Neural cell (in vitro differentiated cells): ENCODE measurements around the gene LRCH1.

Experiments
- EP300 ChIP-seq: fragments of 450-650 bp; conservative IDR thresholded peaks from 2 replicates; pipeline ENCODE4 v1.6.1; 2014; ENCODE audit warnings: antibody characterized with exemption, mild to moderate bottlenecking, moderate library complexity; ENCODE audit not compliant: poor library complexity, severe bottlenecking
- EZH2 ChIP-seq: fragments of 200-600, 300-800 bp; shearing (Covaris generic), sonication (generic); IDR thresholded peaks from 2 replicates; pipeline ENCODE4 v1.6.1; 2014; ENCODE audit warnings: antibody characterized with exemption, low read length, borderline replicate concordance, mild to moderate bottlenecking; ENCODE audit not compliant: insufficient read depth, poor library complexity, severe bottlenecking
- MXI1 ChIP-seq: fragments of 450-650 bp; conservative IDR thresholded peaks from 2 replicates; pipeline ENCODE4 v1.6.1; 2014; ENCODE audit warnings: antibody characterized with exemption, mild to moderate bottlenecking; ENCODE audit not compliant: poor library complexity, severe bottlenecking
- POLR2AphosphoS5 ChIP-seq: IDR thresholded peaks from 2 replicates; pipeline ENCODE4 v1.6.1; 2012
- SMC3 ChIP-seq: fragments of 450-650 bp; conservative IDR thresholded peaks from 2 replicates; pipeline ENCODE4 v1.6.1; 2014; ENCODE audit warnings: antibody characterized with exemption, mild to moderate bottlenecking, moderate library complexity; ENCODE audit not compliant: poor library complexity
- TAF1 ChIP-seq: IDR thresholded peaks from 2 replicates; pipeline ENCODE4 v1.6.1; 2012; ENCODE audit warnings: low read depth
- TF ChIP-seq, protein P1 (sequence below): IDR thresholded peaks from 2 replicates; pipeline ENCODE4 v1.6.1; 2012; ENCODE audit warnings: borderline replicate concordance
- TF ChIP-seq, protein P2 (sequence below): fragments of 450-650 bp; IDR thresholded peaks from 2 replicates; pipeline ENCODE4 v1.5.1; 2014; ENCODE audit warnings: antibody characterized with exemption, mild to moderate bottlenecking, moderate library complexity; ENCODE audit not compliant: poor library complexity, severe bottlenecking

DNA sequence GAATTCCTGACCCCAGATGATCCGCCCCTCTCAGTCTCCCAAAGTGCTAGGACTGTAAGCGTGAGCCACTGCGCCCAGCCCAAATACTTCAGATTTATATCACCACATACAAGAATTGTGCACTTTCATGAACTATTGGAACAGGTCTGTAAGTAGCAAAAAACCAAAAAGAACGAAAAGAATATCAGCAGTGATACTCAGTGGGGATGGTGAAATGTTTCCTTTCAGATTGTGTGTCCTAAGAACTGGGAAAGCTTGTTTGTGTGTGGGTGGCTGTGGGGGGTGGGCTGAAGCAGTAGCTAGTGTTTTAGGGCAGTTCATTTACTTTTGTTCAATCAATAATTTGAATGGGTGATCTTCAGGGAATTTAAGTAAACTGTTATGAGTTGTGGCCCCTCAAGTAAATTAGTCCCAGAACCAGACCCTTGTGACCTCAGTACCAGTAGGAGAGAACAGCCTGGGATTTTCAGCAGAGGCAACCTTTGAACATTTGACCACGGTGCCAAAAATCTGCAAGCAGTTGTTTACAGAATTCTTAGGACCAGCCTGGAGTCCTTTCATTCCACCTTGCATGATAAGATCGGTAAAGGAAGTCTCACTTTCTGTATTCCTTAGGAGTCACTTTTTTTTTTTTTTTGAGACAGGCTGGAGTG is 106.6 kb downstream of the LRCH1 start:
- TF ChIP-seq EZH2: no peak
- TF ChIP-seq EP300: no peak
- TF ChIP-seq, protein P1, sequence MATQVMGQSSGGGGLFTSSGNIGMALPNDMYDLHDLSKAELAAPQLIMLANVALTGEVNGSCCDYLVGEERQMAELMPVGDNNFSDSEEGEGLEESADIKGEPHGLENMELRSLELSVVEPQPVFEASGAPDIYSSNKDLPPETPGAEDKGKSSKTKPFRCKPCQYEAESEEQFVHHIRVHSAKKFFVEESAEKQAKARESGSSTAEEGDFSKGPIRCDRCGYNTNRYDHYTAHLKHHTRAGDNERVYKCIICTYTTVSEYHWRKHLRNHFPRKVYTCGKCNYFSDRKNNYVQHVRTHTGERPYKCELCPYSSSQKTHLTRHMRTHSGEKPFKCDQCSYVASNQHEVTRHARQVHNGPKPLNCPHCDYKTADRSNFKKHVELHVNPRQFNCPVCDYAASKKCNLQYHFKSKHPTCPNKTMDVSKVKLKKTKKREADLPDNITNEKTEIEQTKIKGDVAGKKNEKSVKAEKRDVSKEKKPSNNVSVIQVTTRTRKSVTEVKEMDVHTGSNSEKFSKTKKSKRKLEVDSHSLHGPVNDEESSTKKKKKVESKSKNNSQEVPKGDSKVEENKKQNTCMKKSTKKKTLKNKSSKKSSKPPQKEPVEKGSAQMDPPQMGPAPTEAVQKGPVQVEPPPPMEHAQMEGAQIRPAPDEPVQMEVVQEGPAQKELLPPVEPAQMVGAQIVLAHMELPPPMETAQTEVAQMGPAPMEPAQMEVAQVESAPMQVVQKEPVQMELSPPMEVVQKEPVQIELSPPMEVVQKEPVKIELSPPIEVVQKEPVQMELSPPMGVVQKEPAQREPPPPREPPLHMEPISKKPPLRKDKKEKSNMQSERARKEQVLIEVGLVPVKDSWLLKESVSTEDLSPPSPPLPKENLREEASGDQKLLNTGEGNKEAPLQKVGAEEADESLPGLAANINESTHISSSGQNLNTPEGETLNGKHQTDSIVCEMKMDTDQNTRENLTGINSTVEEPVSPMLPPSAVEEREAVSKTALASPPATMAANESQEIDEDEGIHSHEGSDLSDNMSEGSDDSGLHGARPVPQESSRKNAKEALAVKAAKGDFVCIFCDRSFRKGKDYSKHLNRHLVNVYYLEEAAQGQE: no peak
- TF ChIP-seq TAF1: no peak
- no peak for TF ChIP-seq SMC3
- TF ChIP-seq, protein P2, sequence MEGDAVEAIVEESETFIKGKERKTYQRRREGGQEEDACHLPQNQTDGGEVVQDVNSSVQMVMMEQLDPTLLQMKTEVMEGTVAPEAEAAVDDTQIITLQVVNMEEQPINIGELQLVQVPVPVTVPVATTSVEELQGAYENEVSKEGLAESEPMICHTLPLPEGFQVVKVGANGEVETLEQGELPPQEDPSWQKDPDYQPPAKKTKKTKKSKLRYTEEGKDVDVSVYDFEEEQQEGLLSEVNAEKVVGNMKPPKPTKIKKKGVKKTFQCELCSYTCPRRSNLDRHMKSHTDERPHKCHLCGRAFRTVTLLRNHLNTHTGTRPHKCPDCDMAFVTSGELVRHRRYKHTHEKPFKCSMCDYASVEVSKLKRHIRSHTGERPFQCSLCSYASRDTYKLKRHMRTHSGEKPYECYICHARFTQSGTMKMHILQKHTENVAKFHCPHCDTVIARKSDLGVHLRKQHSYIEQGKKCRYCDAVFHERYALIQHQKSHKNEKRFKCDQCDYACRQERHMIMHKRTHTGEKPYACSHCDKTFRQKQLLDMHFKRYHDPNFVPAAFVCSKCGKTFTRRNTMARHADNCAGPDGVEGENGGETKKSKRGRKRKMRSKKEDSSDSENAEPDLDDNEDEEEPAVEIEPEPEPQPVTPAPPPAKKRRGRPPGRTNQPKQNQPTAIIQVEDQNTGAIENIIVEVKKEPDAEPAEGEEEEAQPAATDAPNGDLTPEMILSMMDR: no peak
- TF ChIP-seq POLR2AphosphoS5: no peak
- TF ChIP-seq MXI1: no peak
